ENCODE measurements around the gene MAP3K20.
"Not testable (repeated sequence)": the region's sequence is repeated elsewhere in the genome, so short reads cannot be mapped to it uniquely, and the experiment has no call there.

Gene MAP3K20

DNA sequence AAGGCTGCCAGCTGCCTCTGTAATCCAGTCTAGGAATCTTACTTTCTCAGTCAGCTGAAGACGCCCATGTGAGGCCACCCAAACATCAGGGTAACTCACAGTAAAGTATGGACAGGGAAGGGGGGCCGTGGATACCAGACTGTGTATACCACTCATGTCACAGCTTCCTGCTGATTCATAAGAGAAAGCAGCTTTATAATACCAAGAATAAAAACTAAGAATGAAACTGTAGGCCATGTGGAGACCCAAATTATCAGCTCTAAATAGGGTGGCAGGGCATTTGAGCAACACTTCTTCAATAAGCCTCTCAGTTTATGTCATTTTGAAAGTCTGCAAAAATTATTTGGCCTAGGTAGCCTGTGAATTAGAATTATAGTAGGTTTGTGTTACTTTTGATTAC, 164.0 kb downstream of the MAP3K20 start:
- no peak for DNase-seq

GRCh38 chr2:173240083-173240482, 164.4 kb downstream of the MAP3K20 start:
- DNase-seq = no peak

DNA sequence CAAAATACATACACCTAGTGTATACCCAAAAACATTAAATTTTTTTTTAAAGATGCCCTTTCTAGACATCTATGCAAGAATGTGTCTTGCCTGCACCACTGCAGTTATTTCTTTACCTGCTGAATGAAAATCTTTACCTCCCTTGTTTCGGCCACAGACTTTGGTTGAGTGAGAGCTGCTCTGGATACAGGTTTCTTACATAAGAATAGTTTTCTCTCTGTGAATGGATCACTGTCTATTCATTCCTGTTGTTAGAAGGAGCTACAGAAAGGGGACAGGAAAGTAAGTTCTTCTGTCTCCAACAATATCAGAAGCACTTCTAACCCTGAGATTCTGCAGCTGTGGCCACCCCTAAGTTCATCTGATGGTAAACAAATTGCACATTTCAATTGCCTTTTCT, 166.0 kb downstream of the MAP3K20 start:
- no peak for DNase-seq

- DNase-seq = no peak
These were observed 171.5 kb downstream of the MAP3K20 start for GRCh38 chr2:173247156-173247555.

GRCh38 chr2:173248381-173248780, 172.7 kb downstream of the MAP3K20 start:
- DNase-seq = no peak

DNA sequence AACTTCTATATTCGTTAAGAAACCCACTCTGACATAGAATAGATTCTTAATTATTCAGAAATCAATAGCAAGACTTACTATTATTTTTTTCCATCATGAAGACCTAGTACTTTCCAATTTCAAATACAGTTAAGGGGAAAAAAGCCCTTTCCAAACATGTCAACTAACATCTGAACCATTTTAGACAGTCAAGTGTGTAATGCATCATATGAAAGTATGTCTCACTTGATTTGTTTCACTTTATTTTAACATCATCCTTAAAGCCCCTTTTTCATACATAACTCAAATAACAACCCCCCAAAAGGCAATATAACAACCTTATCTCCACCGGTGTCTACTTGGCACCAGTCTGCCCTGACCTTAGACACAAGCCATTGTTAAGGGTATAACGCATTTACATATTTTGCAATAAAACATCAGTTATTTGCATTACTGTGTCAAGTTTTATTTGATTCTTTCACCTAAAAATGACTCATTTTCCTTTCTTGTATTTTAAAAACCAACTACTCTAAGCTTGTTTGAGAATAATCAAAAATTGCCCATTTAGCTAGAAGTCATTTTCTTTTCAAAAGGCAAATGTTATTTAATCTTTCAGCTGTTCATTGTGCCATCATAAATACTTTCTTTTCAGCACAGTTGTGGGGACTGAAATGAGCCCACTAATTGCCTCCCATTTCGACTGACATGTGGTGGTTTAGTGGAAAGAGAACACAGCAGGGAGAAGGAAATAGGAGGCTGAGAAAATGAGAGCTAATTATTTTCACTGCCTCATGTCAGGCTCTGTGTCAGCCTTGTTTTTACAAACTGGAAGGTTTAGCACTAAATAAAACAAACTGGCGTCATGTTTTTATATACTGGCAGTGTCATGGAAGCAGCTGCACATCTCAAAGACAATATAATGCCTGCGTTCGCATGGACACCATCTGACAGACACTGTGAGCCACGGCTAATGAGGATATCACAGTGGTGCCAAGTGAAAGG, 174.3 kb downstream of the MAP3K20 start:
- DNase-seq = no peak

GRCh38 chr2:173251225-173251624, 175.6 kb downstream of the MAP3K20 start:
- DNase-seq = no peak

DNA sequence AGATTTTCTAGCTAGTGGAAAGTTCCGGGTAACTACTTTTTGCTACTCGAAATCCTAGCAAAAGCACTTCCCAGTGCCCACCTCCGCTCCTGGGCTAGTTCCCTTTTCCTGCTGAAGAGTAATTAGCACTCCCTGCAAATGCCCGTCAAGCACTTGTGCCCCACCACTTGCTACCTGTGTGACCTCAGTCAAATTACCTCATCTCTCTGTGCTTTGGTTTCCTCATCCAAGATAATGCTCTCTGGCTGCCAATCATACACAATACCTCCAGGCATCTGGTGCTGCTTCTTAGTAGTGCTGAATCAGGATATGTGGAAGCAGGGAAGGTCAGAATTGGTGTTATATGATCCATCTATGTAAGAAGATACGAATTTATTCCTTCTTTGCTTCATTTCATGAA, 176.9 kb downstream of the MAP3K20 start:
- DNase-seq = no peak

GRCh38 chr2:173254659-173255058, 179.0 kb downstream of the MAP3K20 start:
- DNase-seq = no peak

GRCh38 chr2:173258701-173259100, 183.1 kb downstream of the MAP3K20 start:
- DNase-seq = no peak

- DNase-seq = not testable (repeated sequence)
These were observed 186.7 kb downstream of the MAP3K20 start for GRCh38 chr2:173262356-173262755.

DNA sequence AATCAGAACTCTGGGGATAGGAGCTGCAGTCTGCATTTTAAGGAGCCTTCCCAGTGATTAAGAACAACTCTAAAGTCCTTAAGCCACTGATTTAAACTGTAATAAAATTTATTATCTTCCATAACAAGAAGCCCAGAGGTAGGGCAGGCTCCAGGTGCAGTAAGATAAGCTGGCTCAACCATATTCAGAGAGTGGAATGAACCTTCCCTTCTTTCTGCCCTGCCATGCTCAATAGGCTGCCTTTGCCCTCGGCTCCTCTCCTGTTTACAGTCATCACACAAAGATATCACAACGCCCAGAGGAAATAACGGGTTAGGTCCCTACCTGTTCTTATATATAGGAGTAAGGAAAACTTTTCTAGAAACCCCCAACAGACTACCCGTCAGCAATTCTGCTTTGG, 188.5 kb downstream of the MAP3K20 start:
- peak; percentile 28 for DNase-seq

- DNase-seq = peak; percentile 92
These were observed 189.1 kb downstream of the MAP3K20 start for GRCh38 chr2:173264603-173265366.

GRCh38 chr2:173271135-173271534, 195.5 kb downstream of the MAP3K20 start:
- DNase-seq = peak; percentile 11

DNA sequence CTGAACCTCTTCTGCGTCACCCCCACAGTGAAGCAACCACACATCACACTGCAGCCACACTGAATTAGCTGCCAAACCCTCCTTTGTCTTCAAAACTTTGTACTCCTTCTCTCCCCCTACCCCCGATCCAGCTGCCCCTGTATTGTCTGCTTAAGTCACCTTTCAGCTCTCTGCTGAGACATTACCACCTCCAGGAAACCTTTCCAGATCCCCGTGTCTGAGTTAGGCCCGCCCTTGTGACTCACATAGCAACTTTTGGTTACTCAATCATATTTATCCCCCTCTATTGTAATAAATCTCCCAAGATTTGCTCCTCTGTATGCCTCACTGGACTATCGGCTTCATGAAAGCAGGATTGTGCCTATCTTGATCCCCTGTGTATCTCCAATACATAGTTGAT, 196.2 kb downstream of the MAP3K20 start:
- no peak for DNase-seq

GRCh38 chr2:173272849-173273248, 197.2 kb downstream of the MAP3K20 start:
- DNase-seq = peak; percentile 5

DNA sequence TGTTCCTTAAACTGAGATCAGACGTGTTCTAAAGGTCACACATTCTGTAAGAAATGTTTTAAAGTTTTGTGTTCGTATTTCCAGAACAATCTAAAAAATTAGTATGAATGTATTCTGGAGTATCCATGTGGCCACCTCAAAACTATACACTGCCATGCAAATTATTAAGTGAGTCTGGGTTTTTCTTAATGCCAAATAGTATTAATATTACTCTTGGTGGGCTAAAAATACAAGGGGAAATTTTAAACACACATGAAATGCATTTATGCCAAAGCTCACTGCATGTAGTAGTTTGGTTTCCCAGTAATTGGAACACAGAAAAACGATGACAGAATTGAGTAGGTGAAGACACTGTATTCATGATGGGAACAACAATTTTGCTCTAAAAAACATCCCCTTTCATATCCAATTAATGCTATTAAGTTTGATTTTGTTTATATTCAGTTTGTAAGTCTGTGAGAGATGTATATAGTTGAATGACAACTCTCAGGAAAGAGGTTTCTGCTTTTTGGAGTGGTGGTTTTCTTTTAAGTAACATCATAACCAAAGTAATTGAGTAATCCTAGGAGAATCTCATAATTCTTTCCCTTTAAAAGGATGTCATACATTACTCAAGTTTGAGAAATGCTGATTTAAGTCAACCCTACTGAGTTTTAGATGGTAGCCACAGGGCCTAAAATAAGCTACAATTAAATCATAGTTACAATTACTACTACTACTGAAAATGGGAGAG, 203.3 kb downstream of the MAP3K20 start:
- no peak for DNase-seq

DNA sequence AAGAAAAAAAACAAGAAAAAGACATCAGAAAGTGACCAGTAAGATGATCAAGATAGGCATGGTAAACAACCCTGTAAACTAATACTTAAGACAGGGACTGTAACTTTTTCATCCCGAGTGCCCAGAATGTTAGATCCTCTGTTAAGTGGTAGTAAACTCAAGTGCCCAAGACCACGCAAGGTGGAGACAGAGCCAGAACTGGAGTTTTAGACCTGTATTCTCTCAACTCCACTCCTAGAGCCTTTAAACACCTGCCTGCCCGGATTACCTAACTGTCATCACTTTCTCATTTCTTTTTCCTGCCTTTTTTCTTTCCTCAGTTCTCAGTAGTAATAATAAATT, 203.9 kb downstream of the MAP3K20 start:
- DNase-seq = no peak

DNA sequence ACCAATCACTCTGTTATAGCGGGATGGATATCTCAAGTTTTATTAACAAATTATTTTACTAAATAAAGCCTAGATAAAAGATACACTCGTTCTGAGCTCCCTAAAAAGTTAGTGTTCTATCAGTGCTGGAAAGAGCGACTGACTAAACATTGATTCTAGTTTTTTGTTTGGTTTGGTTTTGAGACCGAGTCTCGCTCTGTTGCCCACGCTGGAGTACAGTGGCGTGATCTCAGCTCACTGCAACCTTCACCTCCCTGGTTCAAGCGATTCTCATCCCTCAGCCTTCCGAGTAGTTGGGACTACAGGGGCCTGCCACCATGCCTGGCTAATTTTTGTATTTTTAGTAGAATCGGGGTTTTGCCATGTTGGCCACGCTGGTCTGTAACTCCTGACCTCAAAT, 205.2 kb downstream of the MAP3K20 start:
- no peak for DNase-seq

GRCh38 chr2:173281898-173282297, 206.3 kb downstream of the MAP3K20 start:
- not testable (repeated sequence) for DNase-seq

- DNase-seq = no peak
These were observed 207.3 kb downstream of the MAP3K20 start for GRCh38 chr2:173282795-173283545.

GRCh38 chr2:173286153-173286809, 210.6 kb downstream of the MAP3K20 start:
- peak; percentile 38 for DNase-seq
